DMS114 treated with DMSO at 0.1 percent for 48 hours (cell line): ENCODE measurements around the gene TMEM132D.

Experiments used
- DNase-seq: peaks from one replicate; lab custom pipeline; 2025; ENCODE audit not compliant: unreplicated experiment; lab: John Stamatoyannopoulos, UW

The TMEM132D gene

GRCh38 chr12:129378496-129378895, 525.3 kb downstream of the TMEM132D start:
- DNase-seq: no peak

GRCh38 chr12:129373746-129374145, 530.1 kb downstream of the TMEM132D start:
- no peak for DNase-seq

GRCh38 chr12:129372876-129373275, 530.9 kb downstream of the TMEM132D start:
- DNase-seq: no peak

- no peak for DNase-seq
Measured at GRCh38 chr12:129372348-129372747, 531.5 kb downstream of the TMEM132D start.

- no peak for DNase-seq
Measured at GRCh38 chr12:129371268-129371667, 532.6 kb downstream of the TMEM132D start.

- DNase-seq: no peak
Measured at GRCh38 chr12:129366656-129367055, 537.2 kb downstream of the TMEM132D start.

- no peak for DNase-seq
Measured at GRCh38 chr12:129363041-129363440, 540.8 kb downstream of the TMEM132D start.

- DNase-seq: no peak
Measured at GRCh38 chr12:129357233-129357632, 546.6 kb downstream of the TMEM132D start.

- DNase-seq: no peak
Measured at GRCh38 chr12:129351481-129351880, 552.3 kb downstream of the TMEM132D start.

- DNase-seq: no peak
Measured at GRCh38 chr12:129339336-129339735, 564.5 kb downstream of the TMEM132D start.

GRCh38 chr12:129337413-129337812, 566.4 kb downstream of the TMEM132D start:
- no peak for DNase-seq

- no peak for DNase-seq
Measured at GRCh38 chr12:129335773-129336172, 568.1 kb downstream of the TMEM132D start.

- DNase-seq: no peak
Measured at GRCh38 chr12:129332286-129332685, 571.5 kb downstream of the TMEM132D start.

- DNase-seq: no peak
Measured at GRCh38 chr12:129331356-129332085, 572.3 kb downstream of the TMEM132D start.

GRCh38 chr12:129328235-129328634, 575.6 kb downstream of the TMEM132D start:
- DNase-seq: no peak

GRCh38 chr12:129325566-129325965, 578.3 kb downstream of the TMEM132D start:
- no peak for DNase-seq

- no peak for DNase-seq
Measured at GRCh38 chr12:129312048-129312447, 591.8 kb downstream of the TMEM132D start.

GRCh38 chr12:129310346-129310745, 593.5 kb downstream of the TMEM132D start:
- DNase-seq: no peak

- DNase-seq: no peak
Measured at GRCh38 chr12:129305851-129306250, 598.0 kb downstream of the TMEM132D start.

GRCh38 chr12:129304529-129304928, 599.3 kb downstream of the TMEM132D start:
- DNase-seq: no peak

- DNase-seq: no peak
Measured at GRCh38 chr12:129300011-129300410, 603.8 kb downstream of the TMEM132D start.

- no peak for DNase-seq
Measured at GRCh38 chr12:129298921-129299320, 604.9 kb downstream of the TMEM132D start.

- DNase-seq: no peak
Measured at GRCh38 chr12:129296671-129297070, 607.2 kb downstream of the TMEM132D start.
